ENCODE data around the gene LAMA4.

The LAMA4 gene

GRCh38 chr6:112270756-112271155, 16.4 kb upstream of the LAMA4 start:
- DNase-seq, result no peak

GRCh38 chr6:112269979-112270566, 15.7 kb upstream of the LAMA4 start:
- no peak for DNase-seq

DNA sequence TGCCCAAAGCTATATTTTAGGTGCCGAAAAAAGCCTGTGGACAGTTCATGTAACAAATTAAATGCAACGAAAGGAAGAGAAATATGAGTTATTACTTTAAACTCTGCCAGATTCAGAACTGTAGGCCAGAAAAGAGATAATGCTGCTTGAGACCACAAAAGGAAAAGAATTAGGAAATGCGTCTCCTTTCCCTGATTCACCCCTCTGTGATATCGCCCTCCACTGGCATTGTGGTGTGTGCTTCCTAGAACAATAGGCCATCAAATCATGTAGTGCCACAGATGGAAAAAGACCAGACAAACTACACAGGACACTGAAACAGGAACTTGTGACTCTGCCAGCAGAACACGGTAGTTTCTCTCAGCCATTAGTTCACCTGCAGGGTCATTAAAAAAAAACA, 14.7 kb upstream of the LAMA4 start:
- DNase-seq, result no peak

- DNase-seq, result no peak
Measured at GRCh38 chr6:112268654-112269053, 14.3 kb upstream of the LAMA4 start.

GRCh38 chr6:112268019-112268418, 13.7 kb upstream of the LAMA4 start:
- DNase-seq, result no peak

DNA sequence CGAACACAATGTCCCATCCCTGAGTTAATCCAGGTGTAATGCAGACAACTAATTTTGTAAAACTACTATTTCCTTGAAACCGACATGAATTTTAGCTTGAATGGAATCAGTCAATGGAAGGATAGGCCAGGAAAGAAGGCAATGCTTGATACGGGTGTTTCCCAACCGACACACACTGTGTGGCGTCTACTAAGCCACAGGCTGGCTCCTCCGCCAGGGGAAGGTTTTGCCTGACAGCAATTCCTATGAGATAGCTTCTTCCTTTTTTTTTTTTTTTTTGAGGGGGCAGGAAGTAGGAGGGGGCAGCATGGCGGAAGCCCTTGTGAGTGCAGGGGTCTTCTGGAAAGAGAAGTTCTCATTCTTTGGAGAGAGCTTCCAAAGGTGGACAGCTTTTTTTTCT, 12.0 kb upstream of the LAMA4 start:
- DNase-seq, result no peak

GRCh38 chr6:112259337-112259675, 4.9 kb upstream of the LAMA4 start:
- no peak for DNase-seq

- no peak for DNase-seq
Measured at GRCh38 chr6:112258642-112259336, 4.4 kb upstream of the LAMA4 start.

DNA sequence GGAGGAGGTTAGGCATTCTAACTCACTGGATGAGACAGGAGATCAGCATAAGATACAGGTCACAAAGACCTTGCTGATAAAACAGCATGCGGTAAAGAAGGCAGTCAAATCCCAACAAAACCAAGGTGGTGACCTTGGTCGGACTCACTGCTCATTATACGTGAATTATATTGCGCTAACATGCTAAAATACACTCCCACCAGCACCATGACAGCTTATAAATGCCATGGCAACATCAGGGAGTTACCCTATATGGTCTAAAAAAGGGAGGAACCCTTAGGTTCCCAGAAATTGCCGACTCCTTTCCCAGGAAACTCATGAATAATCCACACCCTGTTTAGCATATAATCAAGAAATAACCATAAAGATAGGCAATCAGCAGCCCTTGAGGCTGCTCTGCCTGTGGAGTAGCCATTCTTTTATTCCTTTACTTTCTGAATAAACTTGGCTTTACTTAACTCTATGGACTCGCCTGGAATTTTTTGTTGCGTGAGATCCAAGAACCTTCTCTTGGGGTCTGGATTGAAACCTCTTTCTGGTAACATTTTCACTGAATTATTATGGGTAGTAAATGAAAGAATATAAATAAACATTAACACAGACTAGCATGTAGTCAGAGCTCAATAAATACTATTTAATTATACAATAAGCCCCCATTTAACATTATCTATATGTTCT, 3.0 kb upstream of the LAMA4 start:
- no peak for DNase-seq

- DNase-seq, result no peak
Measured at GRCh38 chr6:112254921-112255320, 554 bp upstream of the LAMA4 start.

DNA sequence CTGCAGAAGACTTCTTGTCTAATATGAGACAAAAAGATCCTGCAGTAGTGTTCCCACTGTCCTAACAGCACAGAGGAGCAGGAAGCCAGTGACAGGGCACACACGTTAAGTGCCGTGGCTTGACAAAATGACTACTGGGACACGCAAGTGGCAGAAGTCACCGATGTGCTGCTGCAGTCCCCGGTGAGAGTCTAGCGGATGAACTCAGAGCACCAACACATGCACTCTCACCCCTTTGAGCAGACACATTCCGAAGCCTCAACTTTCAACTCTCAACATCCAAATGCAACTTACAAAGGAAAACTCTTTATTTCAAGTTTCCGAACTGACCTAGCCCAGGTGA, 898 bp downstream of the LAMA4 start:
- no peak for DNase-seq

DNA sequence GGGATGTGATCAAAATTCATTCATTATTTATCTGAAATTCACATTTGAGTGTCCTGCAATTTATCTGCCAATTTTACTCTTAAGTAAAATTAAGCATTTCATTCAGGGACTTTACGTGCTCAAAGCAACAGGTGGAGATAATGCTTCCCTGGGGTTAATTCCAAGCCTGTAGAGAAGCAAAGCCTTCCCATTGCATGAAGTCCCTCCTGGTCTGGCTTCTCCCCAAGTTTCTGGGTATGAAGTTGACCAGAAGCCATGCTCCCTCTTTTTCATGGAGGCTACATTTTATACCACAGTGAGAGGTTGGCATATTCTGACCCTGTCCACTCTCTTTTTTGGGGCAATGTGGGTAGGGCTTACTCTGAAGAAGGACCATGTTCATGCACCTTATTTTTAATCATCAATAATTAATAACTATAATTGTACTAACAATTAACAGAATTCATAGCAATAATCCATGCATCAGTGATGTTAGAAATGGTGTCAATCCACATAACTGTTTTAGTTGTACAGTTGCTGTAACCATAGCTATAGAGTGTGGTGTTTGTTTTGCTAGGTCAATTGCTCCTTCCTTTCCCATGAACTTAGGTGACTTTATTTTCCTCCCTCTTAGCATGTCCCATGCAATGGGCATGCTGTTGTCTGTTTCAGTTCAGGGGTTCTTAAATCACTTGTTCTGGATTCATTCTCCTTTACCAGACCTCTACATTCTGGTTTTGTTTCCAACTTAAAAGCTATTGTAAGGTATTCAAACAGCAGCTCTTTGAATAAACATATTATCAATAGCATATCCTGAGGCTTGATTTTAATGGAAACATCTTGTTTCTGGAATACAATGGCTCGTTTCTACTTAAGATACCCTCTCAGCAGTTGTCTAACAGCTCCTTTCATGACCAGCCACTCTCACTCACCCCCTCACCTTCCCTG, 1.5 kb downstream of the LAMA4 start:
- no peak for DNase-seq

DNA sequence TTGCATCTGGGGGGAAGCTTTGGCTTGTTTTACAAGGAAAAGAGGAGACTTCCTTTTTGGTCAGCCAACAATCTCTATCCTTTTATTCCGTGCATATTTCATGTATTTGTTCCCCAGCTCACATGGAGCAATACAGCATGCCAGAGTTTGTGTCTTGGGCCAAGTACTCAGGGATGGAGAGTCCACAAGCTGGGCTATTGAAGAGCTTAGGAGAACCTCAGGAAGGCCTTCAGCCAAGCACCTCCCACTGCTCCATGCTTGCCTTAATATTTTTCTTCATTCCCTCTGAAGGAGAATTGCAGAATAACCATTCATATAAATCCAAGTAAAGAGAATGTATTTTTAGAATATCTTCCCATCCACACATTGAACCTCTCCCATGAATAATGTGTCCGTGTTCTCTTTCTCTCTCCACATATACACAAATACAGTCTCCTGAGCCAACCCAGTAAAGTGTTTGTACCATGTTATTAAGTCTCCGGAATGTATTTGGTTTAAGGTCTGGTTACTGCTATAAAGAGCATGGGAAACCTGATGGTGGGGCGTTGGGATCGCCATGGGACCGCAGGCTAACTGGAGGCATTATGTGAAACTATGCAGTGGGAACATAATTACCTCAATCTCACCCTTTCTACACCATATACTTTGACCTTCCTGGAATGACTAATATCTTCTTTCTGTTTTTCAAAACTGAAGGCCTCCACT, 3.0 kb downstream of the LAMA4 start:
- no peak for DNase-seq

DNA sequence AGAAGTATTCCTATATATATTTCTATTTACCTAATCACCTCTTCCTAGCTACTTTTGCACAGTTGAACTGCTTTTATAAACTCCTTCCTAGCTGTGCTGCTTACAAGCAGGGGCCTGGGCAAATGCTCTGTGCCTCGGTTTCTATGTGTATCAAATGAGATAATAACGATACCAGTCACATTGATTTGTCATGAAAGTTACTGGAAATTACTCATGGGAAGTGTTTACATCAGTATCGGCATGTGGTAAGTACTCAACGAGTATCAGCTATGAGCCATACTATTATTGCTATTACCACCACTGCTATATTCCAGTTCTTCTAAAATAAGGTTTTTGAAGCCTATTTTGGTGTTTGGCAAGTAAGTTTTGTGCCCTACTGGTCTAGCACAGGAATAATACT, 4.9 kb downstream of the LAMA4 start:
- DNase-seq, result no peak

DNA sequence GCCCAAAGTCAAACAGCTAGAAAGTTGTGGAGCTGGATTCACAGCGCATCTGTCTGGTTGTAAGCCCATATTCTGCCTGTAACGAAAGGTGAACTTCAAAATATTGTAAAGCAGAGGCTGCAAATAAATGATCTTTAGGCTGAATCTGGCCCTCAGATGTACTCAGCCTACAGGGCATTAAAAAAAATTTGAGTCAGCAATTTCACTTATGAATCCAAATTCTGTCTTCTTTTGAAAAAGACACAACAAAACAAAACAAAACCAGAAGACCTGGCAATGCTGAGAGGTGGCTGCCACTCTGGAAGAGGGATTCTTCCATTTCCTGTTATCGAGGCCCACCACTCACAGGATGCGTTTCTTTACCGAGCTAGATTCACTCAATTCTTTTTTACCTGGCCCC, 7.1 kb downstream of the LAMA4 start:
- DNase-seq, result no peak

GRCh38 chr6:112245511-112246203, 8.7 kb downstream of the LAMA4 start:
- no peak for DNase-seq

- DNase-seq, result no peak
Measured at GRCh38 chr6:112243861-112244827, 10.2 kb downstream of the LAMA4 start.

DNA sequence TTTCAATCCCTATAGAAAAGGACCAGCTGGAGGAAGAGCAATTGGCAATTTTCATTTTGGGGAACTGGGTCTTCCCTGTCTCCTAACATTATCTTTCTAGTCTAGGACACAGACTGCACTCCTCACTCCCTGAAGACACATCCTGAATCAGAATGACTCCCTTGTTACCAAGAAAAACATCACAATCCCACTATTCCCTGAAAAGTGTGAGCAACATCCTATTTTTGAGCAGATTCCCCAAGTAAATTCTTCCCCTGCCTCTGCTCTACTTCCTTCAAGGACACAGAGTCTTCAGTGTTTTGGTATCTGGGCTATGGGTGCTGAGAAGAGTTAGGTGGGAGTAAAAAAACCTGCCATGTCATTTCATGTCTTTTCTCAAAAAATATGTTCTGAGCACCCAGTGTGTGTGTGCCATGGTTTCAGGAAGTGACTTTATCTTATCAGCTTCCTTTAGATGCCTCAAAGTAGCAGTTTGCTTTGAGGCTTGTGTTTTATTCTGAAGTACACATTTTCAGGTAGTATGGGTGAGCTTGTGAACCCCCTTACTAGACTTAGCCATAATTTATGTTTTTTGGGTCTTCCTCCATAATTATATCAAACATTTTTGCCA, 12.4 kb downstream of the LAMA4 start:
- no peak for DNase-seq

- no peak for DNase-seq
Measured at GRCh38 chr6:112237595-112237994, 16.8 kb downstream of the LAMA4 start.

- no peak for DNase-seq
Measured at GRCh38 chr6:112237066-112237465, 17.3 kb downstream of the LAMA4 start.

- DNase-seq, result no peak
Measured at GRCh38 chr6:112235956-112236355, 18.4 kb downstream of the LAMA4 start.
